ENCODE results near the gene VDAC2. TPM values are rescaled to one million over a fixed set of nuclear protein-coding genes. Genes with fewer than 3 reads are reported as not detected.
A peak's percentile ranks its signal among the peaks of the same experiment; 100 is the strongest.
"Not testable (repeated sequence)": the region's sequence is repeated elsewhere in the genome, so short reads cannot be mapped to it uniquely, and the experiment has no call there.

The VDAC2 gene
- total RNA-seq, 2 donors from 2014 or later = 112 to 121 TPM

GRCh38 chr10:75197906-75198305 lies 12.7 kb upstream of the VDAC2 start:
- H3K27ac ChIP-seq = no peak overlapping the region
- no peaks in the 10 kb centered on the region for H3K4me1 ChIP-seq (replicated peaks)
- H3K4me3 ChIP-seq = no peak overlapping the region
- no peaks in the 10 kb centered on the region for H3K36me3 ChIP-seq
- DNase-seq (ENCODE audit: low spot score) = no peak
- 92% methylated on average over 2 of the region's 2 CpGs for WGBS
- no peaks in the 10 kb centered on the region for H3K9me3 ChIP-seq
- no peak for TF ChIP-seq POLR2AphosphoS5 (IDR thresholded peaks at IDR 0.05)
- TF ChIP-seq, protein P1, sequence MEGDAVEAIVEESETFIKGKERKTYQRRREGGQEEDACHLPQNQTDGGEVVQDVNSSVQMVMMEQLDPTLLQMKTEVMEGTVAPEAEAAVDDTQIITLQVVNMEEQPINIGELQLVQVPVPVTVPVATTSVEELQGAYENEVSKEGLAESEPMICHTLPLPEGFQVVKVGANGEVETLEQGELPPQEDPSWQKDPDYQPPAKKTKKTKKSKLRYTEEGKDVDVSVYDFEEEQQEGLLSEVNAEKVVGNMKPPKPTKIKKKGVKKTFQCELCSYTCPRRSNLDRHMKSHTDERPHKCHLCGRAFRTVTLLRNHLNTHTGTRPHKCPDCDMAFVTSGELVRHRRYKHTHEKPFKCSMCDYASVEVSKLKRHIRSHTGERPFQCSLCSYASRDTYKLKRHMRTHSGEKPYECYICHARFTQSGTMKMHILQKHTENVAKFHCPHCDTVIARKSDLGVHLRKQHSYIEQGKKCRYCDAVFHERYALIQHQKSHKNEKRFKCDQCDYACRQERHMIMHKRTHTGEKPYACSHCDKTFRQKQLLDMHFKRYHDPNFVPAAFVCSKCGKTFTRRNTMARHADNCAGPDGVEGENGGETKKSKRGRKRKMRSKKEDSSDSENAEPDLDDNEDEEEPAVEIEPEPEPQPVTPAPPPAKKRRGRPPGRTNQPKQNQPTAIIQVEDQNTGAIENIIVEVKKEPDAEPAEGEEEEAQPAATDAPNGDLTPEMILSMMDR (IDR thresholded peaks at IDR 0.05) = no peak
- no peak for TF ChIP-seq POLR2A (IDR thresholded peaks at IDR 0.05)
- no peaks in the 10 kb centered on the region for H3K27me3 ChIP-seq (replicated peaks; ENCODE audit: insufficient read depth)
- intact Hi-C loops (cut with DNase I) = no loop called here

DNA sequence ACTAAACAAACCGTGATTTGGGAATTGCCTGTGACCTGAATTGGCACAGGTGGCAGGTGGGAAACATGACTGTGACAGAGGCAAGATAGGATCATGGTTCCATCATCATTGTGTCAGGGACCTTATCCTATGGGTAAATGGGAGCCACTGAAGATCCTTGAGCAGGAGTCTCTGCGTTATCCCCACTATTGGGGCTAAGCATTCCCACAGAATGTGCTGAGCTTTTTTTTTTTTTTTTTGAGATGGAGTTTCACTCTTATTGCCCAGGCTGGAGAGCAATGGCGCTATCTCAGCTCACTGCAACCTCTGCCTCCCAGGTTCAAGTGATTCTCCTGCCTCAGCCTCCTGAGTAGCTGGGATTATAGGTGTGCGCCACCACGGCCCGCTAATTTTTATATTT lies 10.6 kb upstream of the VDAC2 start:
- intact Hi-C loops (cut with DNase I); H3K36me3 ChIP-seq; H3K9me3 ChIP-seq; H3K4me3 ChIP-seq; H3K27ac ChIP-seq; H3K4me1 ChIP-seq (replicated peaks); DNase-seq (ENCODE audit: low spot score); H3K27me3 ChIP-seq (replicated peaks; ENCODE audit: insufficient read depth): not testable (repeated sequence)
- 93% methylated on average over 6 of the region's 6 CpGs for WGBS

GRCh38 chr10:75201793-75202307 lies 8.7 kb upstream of the VDAC2 start:
- Histone ChIP-seq H3K4me1 (replicated peaks) (no peaks in the 10 kb centered on the region), H3K9me3 (no peaks in the 10 kb centered on the region), H3K27me3 (replicated peaks; ENCODE audit: insufficient read depth) (no peaks in the 10 kb centered on the region), H3K36me3 (no peaks in the 10 kb centered on the region), H3K4me3 (no peak overlapping the region), H3K27ac (no peak overlapping the region)
- intact Hi-C loops (cut with DNase I) = no loop called here
- TF ChIP-seq POLR2A (IDR thresholded peaks at IDR 0.05) (no peak), POLR2AphosphoS5 (IDR thresholded peaks at IDR 0.05) (no peak)
- TF ChIP-seq, protein P1 (IDR thresholded peaks at IDR 0.05) = no peak
- 85% methylated on average over 9 of the region's 9 CpGs for WGBS
- DNase-seq (ENCODE audit: low spot score) = no peak

- peak; percentile 7 for DNase-seq (ENCODE audit: low spot score)
- no peak overlapping the region for H3K4me3 ChIP-seq
- no peak for TF ChIP-seq POLR2A (IDR thresholded peaks at IDR 0.05)
- TF ChIP-seq POLR2AphosphoS5 (IDR thresholded peaks at IDR 0.05) = no peak
- TF ChIP-seq, protein P1 (IDR thresholded peaks at IDR 0.05) = no peak
- no peaks in the 10 kb centered on the region for H3K27me3 ChIP-seq (replicated peaks; ENCODE audit: insufficient read depth)
- H3K36me3 ChIP-seq = no peaks in the 10 kb centered on the region
- intact Hi-C loops (cut with DNase I) = no loop called here
- 59% methylated on average over 1 of the region's 1 CpG for WGBS
- peak overlapping the region; percentile 12 to 16 for H3K27ac ChIP-seq
- H3K4me1 ChIP-seq (replicated peaks) = no peaks in the 10 kb centered on the region
- no peaks in the 10 kb centered on the region for H3K9me3 ChIP-seq
Observed at GRCh38 chr10:75202321-75203045, 8.1 kb upstream of the VDAC2 start.

DNA sequence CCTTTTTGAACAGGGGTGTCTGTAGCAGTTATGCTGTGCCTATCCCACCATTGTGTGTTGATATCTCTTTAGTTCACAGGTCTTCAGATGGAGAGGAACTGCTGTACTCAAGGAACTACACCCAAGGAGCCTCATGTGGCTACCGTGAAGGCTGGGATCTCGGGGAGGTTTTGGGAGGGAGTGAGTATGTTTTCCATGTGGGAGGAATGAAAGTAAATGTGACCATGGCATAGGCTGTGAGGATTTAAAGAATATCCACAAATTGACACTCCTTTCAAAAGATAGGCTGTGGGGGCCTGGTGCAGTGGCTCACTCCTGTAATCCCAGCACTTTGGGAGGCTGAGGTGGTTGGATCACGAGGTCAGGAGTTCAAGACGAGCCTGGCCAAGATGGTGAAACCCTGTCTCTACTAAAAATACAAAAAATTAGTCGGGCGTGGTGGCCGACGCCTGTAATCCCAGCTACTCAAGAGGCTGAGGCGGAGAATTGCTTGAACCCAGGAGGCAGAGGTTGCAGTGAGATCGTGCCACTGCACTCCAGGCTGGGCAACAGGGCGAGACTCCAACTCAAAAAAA lies 7.5 kb upstream of the VDAC2 start:
- H3K36me3 ChIP-seq; intact Hi-C loops (cut with DNase I); H3K4me3 ChIP-seq; DNase-seq (ENCODE audit: low spot score); H3K4me1 ChIP-seq (replicated peaks); H3K9me3 ChIP-seq; H3K27me3 ChIP-seq (replicated peaks; ENCODE audit: insufficient read depth): not testable (repeated sequence)
- H3K27ac ChIP-seq = peak overlapping the region; percentile 12 to 16
- 85% methylated on average over 11 of the region's 11 CpGs for WGBS

DNA sequence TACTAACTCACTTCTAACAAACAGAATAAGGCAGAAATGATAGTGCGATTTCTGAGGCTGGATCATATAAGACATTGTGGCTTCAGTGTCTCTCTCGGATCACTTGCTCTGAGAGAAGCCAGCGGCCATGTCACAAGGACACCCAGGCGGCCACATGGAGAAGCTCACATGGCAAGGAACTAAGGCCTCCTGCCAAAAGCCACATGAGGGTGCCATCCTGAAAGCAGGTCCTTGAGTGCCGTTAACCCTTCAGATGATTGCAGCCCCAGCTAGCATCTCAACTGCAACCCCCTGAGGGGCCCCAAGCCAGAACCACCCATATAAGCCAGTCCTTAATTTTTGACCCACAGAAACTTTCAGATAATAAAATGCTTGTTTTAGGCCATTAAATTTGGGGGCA lies 6.9 kb upstream of the VDAC2 start:
- Histone ChIP-seq H3K27me3 (replicated peaks; ENCODE audit: insufficient read depth) (no peaks in the 10 kb centered on the region), H3K27ac (no peak overlapping the region), H3K4me1 (replicated peaks) (no peaks in the 10 kb centered on the region), H3K9me3 (no peaks in the 10 kb centered on the region), H3K36me3 (no peaks in the 10 kb centered on the region), H3K4me3 (no peak overlapping the region)
- intact Hi-C loops (cut with DNase I) = no loop called here
- no peak for DNase-seq (ENCODE audit: low spot score)
- WGBS = 93% methylated on average over 5 of the region's 5 CpGs
- no peak for TF ChIP-seq POLR2A (IDR thresholded peaks at IDR 0.05)
- no peak for TF ChIP-seq POLR2AphosphoS5 (IDR thresholded peaks at IDR 0.05)
- TF ChIP-seq, protein P1 (IDR thresholded peaks at IDR 0.05) = no peak
